Fibroblast of skin of scalp (primary cell): Measurements from ENCODE around the gene SLC35D2.
"Not testable (repeated sequence)": the region's sequence is repeated elsewhere in the genome, so short reads cannot be mapped to it uniquely, and the experiment has no call there.

Experiments used
- DNase-seq: peaks from one replicate; pipeline ENCODE4 v3.0.0-alpha.2; 2013

SLC35D2 gene

DNA sequence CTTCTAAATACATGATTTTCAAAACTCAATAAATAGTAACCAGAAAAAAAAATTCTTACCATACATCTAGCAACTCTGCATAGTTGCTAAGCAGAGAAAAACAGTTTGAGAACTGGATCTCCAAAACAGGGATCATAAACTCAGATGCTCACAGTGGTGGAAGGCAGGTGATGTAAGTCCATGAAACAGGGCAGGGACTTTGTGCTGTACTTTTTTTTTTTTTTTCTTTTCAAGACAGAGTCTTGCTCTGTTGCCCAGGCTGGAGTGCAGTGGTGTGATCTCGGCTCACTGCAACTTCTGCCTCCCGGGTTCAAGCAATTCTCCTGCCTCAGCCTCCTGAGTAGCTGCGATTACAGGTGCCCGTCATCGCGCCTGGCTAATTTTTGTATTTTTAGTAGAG lies 76.6 kb downstream of the SLC35D2 start:
- DNase-seq: not testable (repeated sequence)

DNA sequence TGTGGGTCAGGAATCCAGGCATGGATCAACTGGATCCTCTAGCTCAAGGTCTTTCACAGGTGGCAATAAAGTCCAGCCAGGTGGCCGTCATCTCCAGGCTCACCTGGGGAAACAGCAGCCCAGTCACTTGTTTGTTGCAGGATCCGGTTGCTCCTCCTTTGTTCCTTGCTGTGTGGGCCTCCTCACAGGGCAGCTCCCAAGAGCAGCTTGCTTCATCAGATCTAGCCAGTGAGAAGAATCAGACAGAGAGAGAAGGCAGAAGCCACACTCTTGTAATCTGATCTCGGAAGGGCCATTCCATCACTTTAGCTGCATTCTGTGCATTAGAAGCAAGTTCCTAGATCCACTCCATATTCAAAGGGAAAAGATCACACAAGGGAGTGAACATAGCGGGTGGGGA lies 78.3 kb downstream of the SLC35D2 start:
- no peak for DNase-seq

DNA sequence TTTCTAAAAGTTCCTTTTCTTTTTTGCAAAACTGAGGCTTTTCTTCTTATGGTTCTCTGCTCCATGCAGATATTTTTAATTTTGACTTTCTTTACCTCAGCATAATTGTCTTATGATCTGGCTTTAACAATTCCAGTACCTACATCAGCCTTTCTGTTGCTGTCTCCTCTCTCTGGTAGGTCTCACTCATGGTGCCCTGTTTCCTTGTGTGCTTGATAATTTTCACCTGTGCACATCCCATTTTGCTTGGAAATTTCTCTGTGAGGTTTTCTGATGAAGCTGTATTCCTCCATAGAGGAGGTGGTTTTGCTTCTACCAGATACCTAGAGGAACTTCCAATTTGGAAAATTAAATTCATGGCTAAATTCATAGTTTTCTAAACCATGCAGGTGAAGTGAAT lies 79.3 kb downstream of the SLC35D2 start:
- DNase-seq: no peak

DNA sequence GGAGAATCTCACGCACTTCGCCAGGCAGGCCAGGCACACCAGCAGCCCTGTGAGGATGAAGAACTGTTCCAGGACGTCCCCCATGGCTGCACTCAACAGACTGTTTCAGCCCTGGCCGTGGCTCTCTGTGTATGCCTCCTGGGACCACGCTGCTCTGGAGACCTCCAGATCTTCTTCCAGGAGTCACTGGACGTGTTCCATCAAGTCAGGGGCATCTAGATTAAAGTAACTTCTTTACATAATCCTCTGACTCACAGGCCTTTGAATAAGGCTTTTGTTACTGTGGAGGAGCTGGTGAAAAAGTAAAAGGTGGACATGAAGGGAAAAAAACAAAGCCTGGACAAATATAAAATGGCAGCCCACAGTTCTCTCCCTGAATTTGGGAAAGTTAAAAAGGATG lies 81.5 kb downstream of the SLC35D2 start, which contains the start of gene HSD17B3:
Gene HSD17B3 (minus strand): TSS at position 156 of the 400 bp plus-strand sequence. CDS start 72 bp downstream, at position 84.
- DNase-seq: no peak

DNA sequence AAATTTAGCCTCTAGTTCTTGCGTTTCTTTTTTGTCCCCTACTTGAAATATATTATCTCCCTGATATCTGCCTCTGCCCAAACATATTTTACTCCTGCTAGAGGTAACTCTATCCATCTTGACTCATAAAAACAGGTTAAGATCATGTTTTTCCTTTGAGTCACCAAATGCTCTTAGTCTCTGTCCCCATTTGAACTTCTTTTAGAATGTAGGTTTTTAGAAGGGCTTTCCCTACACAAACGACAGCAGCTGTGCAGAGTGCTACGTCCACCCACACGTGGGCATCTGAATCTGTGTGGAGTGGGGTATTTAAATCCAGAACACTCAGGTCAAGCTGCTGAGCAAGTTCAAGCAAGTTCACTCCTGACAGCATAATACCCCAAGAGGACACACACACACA lies 83.7 kb downstream of the SLC35D2 start:
- DNase-seq: no peak

DNA sequence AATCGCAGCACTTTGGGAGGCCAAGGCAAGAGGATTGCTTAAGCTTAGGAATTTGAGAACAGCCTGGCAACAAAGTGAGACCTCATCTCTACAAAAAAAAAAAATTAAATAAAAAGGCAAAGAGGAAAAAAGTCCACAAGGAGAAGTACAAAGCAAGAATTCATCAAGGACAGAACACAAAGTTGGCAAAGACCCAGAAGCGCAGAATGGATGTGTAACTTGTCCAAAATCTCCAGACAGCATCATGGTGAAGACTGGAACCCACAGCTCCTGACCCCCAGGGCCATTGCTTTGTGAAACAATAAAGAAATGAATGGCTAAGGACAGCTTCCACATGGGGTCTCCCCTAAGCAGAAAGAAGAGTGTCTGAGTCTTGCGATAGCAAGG lies 89.4 kb downstream of the SLC35D2 start:
- DNase-seq: no peak

DNA sequence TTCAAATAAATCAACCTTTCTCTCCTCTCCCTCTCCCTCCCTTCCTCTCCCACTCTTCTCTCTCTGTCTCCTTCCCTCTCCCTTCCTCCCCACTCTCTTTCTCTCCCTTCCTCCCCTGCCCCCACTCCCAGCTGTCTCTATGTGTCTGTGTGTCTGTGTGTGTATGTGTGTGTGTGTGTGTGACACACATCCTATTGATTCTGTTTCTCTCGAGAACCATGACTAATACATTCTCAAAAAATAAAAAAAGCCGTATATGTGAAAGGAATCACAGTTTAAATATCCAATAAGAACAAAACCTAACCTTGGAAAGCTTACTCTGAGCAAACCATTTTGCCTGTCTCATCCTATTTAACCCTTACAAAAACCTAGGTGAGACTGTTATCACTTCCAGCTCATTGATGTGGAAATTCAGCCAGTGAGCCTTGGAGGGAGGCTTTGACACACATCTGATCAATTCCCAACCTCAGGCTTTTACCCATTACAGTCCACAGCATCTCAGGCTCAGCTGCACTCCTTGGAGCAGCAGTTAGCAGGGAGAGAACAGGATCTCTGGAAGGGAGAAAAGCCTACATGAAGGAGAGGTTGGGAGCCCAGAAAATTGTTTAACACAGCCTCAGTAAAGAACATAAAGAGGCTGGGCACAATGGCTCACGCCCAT lies 89.9 kb downstream of the SLC35D2 start:
- peak; percentile 42 for DNase-seq

DNA sequence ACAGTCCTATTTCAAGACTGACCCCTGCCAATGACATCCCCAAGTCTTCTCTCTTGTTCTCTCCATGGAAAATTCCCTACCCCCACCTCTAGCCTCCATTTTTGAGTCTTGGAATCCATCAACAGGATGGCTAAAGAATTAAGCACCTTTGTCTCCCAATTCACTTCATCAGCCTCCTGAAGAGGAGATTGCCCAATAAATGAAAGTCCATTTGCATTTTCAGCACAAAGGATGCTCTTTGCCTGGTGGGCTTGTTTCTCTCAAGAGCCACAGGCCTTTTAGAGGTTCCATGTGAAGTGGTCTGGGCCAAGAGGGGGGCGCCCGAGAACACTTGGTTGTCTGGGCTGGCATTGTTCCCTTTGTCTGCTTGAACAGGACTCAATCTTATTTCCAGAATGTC lies 94.1 kb downstream of the SLC35D2 start:
- no peak for DNase-seq

DNA sequence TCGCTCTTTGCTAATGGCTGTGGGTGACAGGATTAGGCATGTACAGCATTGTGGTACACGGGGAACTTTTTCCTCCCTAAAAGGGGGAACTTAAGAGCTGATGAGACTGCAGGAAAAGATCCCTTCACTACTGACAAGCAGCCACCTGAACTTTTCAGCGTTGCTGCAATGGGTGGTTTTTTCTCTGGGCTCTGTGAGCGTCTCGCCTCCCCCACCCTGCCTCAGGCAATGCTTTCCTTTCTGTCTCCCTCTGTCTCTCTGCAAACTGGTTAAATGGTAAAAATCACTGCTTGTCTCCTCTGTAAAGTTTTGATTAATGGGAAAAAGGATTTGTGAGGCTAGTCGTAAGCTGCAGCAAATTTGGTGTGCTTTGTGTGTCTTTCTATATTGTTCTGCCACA lies 101.9 kb downstream of the SLC35D2 start:
- no peak for DNase-seq

DNA sequence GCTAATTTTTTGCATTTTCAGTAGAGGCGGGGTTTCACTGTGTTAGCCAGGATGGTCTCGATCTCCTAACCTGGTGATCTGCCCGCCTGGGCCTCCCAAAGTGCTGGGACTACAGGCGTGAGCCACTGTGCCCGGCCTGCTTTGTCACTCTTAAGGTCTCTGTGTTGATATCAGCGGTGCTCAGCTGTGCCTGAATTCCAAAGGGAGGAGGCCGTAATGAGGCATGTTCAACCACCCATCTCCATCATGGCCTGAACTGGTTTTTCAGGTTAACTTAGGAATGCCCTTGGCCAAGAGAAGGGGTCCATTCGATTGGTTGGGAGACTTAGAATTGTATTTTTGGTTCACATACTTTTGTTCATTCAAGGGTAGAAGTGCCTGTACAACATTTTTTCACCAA lies 103.6 kb downstream of the SLC35D2 start:
- no peak for DNase-seq

DNA sequence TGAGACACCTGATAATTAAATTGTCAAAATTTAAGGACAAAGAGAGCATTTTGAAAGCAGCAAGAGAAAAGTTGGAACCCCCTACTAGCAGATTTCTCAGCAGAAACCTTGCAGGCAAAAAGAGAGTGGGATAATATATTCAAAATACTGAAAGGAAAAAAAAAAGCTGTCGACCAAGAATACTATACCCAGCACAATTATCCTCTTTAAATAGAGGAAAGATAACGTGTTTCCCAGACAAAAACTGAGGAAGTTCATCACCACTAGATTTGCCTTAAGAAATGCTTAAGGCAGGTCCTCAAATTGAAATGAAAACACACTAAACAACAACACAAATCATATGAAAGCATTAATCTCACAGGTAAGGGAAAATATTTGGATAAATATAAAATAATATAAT lies 108.6 kb downstream of the SLC35D2 start:
- DNase-seq: no peak
